Coronary artery (tissue), 2 donors: Measurements from ENCODE around the gene GTSE1.

Experiments used
- DNase-seq: peaks from one replicate; pipeline ENCODE4 v3.0.0-alpha.2; 2017; ENCODE audit warnings: low spot score
- H3K27ac ChIP-seq, 2 donors: fragments of 200-600 bp; sonication (generic); one replicate each; pipeline ENCODE4 v1.5.1; 2016 to 2019
- H3K4me3 ChIP-seq: fragments of 200-600 bp; sonication (generic); 2 replicates; pipeline ENCODE4 v1.5.1; 2016; ENCODE audit warnings: mild to moderate bottlenecking, moderate library complexity
- TF ChIP-seq, protein P1 (sequence below): fragments of 200-600 bp; sonication (generic); IDR thresholded peaks from one replicate; pipeline ENCODE4 v1.5.1; 2019; ENCODE audit warnings: antibody characterized with exemption

GTSE1 gene

DNA sequence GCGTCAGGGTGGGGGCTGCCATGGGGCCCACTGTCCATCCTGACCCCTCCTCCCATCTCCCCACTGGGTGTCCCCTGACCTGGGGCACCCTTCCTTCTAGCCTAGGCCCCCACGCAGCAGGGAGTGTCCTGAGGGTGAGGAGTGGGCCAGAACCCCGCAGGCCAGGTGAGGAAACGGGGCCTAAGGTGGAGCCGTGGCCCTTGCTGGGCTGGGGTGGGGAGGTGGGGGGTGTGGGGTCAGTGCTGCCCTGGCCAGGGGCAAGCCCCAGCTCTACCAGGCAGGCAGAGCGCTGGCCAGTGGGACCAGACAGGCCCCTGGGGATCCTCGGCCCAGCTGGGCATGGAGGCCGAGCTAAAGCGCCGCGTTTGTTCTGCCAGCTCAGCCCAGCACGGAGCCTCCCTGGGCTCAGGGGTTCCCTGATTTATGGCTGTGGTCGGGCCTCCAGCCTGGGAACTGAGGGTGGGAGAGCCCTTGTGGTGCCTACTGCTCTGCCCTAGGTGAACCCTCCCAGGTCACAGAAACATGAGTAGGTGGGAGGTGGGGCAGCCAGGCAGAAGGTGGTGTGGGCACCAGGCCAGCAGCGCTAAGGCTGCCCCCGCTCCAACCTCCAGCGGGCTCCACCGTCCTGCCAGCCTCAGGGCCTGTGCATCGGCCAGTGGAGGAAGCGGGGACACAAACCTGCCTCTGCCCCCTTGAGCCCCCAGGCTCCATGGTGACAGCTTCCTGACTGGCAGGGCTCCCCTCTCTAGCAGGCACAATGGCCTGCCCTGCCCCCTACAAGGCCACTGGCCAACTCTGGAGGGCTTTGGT is 61.2 kb downstream of the GTSE1 start:
- no peak for DNase-seq
- TF ChIP-seq, protein P1, sequence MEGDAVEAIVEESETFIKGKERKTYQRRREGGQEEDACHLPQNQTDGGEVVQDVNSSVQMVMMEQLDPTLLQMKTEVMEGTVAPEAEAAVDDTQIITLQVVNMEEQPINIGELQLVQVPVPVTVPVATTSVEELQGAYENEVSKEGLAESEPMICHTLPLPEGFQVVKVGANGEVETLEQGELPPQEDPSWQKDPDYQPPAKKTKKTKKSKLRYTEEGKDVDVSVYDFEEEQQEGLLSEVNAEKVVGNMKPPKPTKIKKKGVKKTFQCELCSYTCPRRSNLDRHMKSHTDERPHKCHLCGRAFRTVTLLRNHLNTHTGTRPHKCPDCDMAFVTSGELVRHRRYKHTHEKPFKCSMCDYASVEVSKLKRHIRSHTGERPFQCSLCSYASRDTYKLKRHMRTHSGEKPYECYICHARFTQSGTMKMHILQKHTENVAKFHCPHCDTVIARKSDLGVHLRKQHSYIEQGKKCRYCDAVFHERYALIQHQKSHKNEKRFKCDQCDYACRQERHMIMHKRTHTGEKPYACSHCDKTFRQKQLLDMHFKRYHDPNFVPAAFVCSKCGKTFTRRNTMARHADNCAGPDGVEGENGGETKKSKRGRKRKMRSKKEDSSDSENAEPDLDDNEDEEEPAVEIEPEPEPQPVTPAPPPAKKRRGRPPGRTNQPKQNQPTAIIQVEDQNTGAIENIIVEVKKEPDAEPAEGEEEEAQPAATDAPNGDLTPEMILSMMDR = no peak
- Histone ChIP-seq H3K27ac (no peak overlapping the region), H3K4me3 (no peak overlapping the region)

DNA sequence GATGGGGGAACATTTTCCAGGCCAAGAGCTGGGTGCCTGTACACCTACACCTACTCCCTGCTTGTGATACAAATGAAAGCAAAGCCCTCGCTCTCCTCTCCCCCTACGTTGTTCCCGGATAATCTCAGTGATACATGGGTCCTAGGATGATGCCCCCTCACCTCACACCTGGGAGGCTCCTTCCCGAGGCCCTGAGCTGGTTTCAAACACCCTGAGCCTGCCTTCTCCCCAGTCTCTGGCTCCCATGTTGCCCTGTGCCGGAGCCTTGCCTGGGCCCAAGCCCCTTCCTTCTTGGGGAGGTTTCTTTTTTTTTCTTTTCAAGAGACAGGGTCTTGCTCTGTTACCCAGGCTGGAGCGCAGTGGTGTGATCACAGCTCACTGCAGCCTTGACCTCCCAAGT is 62.1 kb downstream of the GTSE1 start:
- no peak for DNase-seq
- no peak overlapping the region for H3K27ac ChIP-seq
- TF ChIP-seq, protein P1 = no peak
- H3K4me3 ChIP-seq = no peak overlapping the region

DNA sequence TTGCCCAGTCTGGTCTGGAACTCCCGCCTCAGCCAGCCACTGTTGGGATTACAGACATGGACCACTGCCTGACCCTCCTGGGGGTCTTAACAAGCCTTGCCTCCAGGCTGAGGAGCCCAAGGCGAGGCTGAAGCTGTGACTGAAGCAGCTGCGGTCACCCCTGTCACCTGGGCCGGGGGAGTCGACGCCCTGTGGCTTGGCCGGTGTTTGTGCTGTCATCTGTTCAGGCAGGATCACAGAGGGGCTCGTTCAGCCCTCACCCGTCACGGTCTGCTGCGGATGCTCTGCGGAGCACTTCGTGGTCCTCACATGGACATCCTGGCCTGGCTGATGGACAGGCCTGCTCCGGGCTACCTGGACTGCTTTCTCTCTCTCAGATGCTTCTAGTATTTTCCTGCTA is 62.7 kb downstream of the GTSE1 start:
- Histone ChIP-seq H3K27ac (no peak overlapping the region), H3K4me3 (no peak overlapping the region)
- DNase-seq = no peak
- TF ChIP-seq, protein P1 = no peak

DNA sequence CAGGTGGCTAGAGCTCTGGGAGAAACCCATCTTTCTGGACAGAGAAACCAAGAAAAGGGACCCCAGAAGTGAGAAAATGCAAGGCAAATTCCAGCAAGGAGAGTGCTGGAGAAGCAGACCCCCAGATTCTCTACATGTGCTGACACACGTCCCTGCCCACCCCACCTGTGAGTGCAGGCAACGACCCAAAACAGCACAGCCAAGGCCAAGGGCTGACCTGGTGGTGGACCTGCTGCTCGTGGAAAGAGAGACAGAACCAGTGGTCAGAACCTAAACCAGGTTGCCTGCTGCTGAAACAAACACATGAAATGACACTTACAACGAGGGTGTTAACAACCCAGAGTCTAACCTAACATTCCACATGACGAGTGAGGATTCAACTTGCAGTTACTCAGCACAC is 63.4 kb downstream of the GTSE1 start:
- TF ChIP-seq, protein P1 = no peak
- H3K27ac ChIP-seq = no peak overlapping the region
- H3K4me3 ChIP-seq = no peak overlapping the region
- DNase-seq = no peak

DNA sequence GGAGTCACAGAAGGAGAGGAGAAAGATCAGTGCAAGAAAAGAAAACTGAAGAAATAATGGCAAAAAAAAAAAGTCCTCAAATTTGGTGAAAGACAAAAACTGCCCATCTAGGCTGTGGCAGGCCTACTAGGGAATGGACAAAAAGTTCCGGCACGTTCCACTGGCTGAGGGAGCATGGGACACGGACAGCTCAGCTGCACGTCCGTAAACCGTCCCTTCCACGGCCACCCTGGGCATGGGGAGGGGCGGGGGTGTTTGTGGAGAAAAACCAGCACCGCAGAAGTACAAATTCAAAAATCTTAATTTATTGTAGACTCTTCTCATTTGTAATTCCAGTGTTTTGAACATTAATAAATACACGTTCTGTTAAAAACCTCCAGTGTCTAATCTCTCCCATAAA is 64.2 kb downstream of the GTSE1 start:
- DNase-seq = no peak
- H3K4me3 ChIP-seq = no peak overlapping the region
- TF ChIP-seq, protein P1 = no peak
- no peak overlapping the region for H3K27ac ChIP-seq

DNA sequence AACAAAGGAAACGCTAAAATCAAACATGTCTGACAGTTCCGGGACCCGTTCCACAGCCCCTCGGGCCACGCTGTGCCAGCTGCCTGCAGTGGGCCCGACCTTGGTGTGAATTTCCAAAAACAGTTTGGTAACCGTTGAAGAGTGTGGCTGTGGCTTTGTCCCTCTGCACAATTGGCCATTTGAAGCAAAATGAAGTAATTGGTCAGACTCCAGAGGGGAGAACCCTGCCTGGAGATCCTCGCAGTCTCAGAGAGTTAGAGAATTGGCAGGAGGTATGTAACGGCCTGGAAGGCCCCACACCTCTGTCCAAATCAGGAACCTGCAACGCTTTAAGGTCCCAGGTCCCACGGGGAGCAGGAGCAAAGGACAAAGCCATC is 65.1 kb downstream of the GTSE1 start:
- TF ChIP-seq, protein P1 = no peak
- H3K27ac ChIP-seq = no peak overlapping the region
- H3K4me3 ChIP-seq = no peak overlapping the region
- no peak for DNase-seq

DNA sequence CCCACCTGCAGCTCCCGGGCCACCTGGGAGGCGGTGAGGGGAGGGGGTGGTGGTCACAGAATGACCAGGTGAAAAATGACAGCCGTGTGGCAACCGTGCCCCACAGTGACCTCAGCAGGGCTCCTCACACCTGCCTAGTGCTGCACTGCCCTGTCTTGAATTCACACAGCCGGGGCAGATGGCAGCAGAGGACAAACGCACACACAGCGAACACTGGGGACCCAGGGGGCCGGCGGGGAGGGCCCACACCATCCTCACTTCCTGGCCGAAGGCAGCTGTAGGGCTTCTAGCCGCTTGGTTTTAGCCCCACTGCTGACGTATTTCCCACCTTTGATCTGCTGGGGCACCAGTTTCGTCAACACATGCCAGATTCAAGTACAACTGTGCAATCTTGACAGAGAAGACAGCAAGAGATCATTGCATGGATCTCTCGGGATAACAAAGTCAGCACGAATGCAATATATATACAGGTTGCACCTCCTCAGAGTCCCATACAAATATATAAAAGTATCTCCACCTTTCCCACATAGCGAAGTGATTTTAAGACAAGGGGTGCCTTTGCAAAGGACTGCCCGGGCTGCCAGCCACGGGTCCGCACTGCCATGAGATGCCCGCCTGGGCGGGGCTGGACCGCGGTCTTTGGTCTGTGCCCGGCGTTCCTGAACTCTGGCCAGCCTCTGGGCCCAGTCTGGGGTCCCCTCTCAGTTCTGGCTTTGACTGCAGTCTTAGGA is 65.7 kb downstream of the GTSE1 start:
- TF ChIP-seq, protein P1 = no peak
- DNase-seq = no peak
- H3K4me3 ChIP-seq = no peak overlapping the region
- H3K27ac ChIP-seq = no peak overlapping the region
